ENCODE results near the gene NEK6.

Gene NEK6

GRCh38 chr9:124269556-124269955, 11.8 kb downstream of the NEK6 start:
- no peaks in the 10 kb centered on the region for H3K27me3 ChIP-seq (ENCODE audit: insufficient read depth, poor library complexity, severe bottlenecking)
- no peak overlapping the region for H3K27ac ChIP-seq (replicated peaks)
- TF ChIP-seq, protein P1, sequence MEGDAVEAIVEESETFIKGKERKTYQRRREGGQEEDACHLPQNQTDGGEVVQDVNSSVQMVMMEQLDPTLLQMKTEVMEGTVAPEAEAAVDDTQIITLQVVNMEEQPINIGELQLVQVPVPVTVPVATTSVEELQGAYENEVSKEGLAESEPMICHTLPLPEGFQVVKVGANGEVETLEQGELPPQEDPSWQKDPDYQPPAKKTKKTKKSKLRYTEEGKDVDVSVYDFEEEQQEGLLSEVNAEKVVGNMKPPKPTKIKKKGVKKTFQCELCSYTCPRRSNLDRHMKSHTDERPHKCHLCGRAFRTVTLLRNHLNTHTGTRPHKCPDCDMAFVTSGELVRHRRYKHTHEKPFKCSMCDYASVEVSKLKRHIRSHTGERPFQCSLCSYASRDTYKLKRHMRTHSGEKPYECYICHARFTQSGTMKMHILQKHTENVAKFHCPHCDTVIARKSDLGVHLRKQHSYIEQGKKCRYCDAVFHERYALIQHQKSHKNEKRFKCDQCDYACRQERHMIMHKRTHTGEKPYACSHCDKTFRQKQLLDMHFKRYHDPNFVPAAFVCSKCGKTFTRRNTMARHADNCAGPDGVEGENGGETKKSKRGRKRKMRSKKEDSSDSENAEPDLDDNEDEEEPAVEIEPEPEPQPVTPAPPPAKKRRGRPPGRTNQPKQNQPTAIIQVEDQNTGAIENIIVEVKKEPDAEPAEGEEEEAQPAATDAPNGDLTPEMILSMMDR (IDR thresholded peaks at IDR 0.05; ENCODE audit: insufficient read depth, low read length): no peak
- TF ChIP-seq GABPA (IDR thresholded peaks at IDR 0.05; ENCODE audit: low read depth) (no peak), SPI1 (IDR thresholded peaks at IDR 0.05; ENCODE audit: borderline replicate concordance, low read depth) (no peak), POLR2AphosphoS5 (IDR thresholded peaks at IDR 0.05; ENCODE audit: low read depth) (no peak)
- TF ChIP-seq, protein P2, sequence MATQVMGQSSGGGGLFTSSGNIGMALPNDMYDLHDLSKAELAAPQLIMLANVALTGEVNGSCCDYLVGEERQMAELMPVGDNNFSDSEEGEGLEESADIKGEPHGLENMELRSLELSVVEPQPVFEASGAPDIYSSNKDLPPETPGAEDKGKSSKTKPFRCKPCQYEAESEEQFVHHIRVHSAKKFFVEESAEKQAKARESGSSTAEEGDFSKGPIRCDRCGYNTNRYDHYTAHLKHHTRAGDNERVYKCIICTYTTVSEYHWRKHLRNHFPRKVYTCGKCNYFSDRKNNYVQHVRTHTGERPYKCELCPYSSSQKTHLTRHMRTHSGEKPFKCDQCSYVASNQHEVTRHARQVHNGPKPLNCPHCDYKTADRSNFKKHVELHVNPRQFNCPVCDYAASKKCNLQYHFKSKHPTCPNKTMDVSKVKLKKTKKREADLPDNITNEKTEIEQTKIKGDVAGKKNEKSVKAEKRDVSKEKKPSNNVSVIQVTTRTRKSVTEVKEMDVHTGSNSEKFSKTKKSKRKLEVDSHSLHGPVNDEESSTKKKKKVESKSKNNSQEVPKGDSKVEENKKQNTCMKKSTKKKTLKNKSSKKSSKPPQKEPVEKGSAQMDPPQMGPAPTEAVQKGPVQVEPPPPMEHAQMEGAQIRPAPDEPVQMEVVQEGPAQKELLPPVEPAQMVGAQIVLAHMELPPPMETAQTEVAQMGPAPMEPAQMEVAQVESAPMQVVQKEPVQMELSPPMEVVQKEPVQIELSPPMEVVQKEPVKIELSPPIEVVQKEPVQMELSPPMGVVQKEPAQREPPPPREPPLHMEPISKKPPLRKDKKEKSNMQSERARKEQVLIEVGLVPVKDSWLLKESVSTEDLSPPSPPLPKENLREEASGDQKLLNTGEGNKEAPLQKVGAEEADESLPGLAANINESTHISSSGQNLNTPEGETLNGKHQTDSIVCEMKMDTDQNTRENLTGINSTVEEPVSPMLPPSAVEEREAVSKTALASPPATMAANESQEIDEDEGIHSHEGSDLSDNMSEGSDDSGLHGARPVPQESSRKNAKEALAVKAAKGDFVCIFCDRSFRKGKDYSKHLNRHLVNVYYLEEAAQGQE (IDR thresholded peaks at IDR 0.05; ENCODE audit: insufficient replicate concordance, low read depth): no peak
- no peak for DNase-seq (ENCODE audit: low read depth in 1 of 2, low spot score in 1 of 2)
- no peak overlapping the region for H3K4me3 ChIP-seq (replicated peaks; ENCODE audit: insufficient read depth, low read length)

DNA sequence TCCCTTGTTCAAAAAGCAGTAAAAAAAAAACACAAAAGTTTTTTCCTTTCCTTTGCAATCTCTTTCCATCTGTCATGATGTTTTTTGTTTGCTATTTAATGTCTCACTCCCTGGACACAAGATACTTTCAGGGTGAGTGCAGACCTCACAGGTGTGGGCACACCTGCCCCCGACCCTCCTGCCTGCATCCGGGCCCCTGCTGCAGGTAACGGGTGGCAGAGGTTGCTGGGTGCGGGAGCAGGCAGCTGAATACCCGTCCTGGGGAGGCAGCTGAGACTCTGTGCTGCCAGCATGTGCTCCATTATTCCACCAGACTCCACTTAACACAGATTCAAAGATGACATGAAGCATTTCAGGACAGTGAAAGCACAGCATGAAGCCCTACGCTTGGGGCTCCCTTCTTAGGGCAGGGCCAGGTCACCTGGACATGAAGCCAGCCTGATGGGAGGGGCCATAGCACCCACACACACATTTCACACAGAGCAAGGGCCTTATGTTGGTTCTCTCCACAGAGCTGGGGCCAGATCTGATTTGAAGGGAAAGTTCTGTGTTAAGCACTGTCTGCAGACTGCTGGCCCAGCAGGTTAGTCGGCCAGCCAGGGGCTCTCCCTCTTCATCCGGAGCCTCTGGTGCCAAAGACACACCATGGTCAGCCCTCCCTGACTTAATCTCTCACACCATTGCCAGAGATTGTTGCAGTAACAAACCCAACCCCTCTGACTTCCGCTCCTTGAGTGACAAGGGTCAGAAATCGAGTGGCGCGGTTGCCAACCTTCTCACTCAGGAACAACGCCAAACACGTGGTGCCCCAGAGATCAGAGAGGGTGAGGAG, 13.0 kb downstream of the NEK6 start:
- no peaks in the 10 kb centered on the region for H3K27me3 ChIP-seq (ENCODE audit: insufficient read depth, poor library complexity, severe bottlenecking)
- H3K4me3 ChIP-seq (replicated peaks; ENCODE audit: insufficient read depth, low read length): no peak overlapping the region
- TF ChIP-seq POLR2AphosphoS5 (IDR thresholded peaks at IDR 0.05; ENCODE audit: low read depth) (peak; percentile 12; the same call in 1 of the 2 replicates), SPI1 (IDR thresholded peaks at IDR 0.05; ENCODE audit: borderline replicate concordance, low read depth) (peak; percentile 69)
- TF ChIP-seq, protein P2 (IDR thresholded peaks at IDR 0.05; ENCODE audit: insufficient replicate concordance, low read depth): no peak
- H3K27ac ChIP-seq (replicated peaks): peak overlapping the region; percentile 59
- DNase-seq (ENCODE audit: low read depth in 1 of 2, low spot score in 1 of 2): peak in 1 of 2 experiments; percentile 87

DNA sequence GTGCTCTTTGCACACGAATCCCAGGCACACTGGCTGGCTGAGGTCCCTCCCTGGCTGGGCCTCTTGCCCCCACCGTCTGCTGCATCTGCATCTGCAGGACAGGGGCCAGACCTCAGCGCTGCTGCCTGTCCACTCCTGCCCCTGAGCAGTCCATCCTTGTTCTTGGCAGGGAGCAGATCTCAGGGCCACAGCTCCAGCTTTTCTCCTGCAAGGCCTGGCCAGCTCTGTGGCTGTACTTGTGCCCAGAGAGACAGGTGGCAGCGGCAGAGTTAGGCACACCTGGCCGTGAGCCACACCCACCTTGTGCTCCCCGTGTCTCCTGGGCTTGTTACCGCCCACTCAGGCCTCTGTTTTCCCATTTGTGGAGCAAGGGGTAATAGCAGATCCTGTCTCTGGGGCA, 13.9 kb downstream of the NEK6 start:
- no peak for DNase-seq (ENCODE audit: low read depth in 1 of 2, low spot score in 1 of 2)

GRCh38 chr9:124272118-124272517, 14.4 kb downstream of the NEK6 start:
- no peak for DNase-seq (ENCODE audit: low read depth in 1 of 2, low spot score in 1 of 2)
- Histone ChIP-seq H3K4me3 (replicated peaks; ENCODE audit: insufficient read depth, low read length) (no peak overlapping the region), H3K27me3 (ENCODE audit: insufficient read depth, poor library complexity, severe bottlenecking) (no peaks in the 10 kb centered on the region), H3K27ac (replicated peaks) (no peak overlapping the region)
- no peak for TF ChIP-seq GABPA (IDR thresholded peaks at IDR 0.05; ENCODE audit: low read depth)
- no peak for TF ChIP-seq POLR2AphosphoS5 (IDR thresholded peaks at IDR 0.05; ENCODE audit: low read depth)
- TF ChIP-seq SPI1 (IDR thresholded peaks at IDR 0.05; ENCODE audit: borderline replicate concordance, low read depth): no peak
- TF ChIP-seq, protein P2 (IDR thresholded peaks at IDR 0.05; ENCODE audit: insufficient replicate concordance, low read depth): no peak
- TF ChIP-seq, protein P1 (IDR thresholded peaks at IDR 0.05; ENCODE audit: insufficient read depth, low read length): no peak

More for the DNA sequence above, 13.9 kb downstream of the NEK6 start:
- Histone ChIP-seq H3K27me3 (ENCODE audit: insufficient read depth, poor library complexity, severe bottlenecking) (no peaks in the 10 kb centered on the region), H3K27ac (replicated peaks) (no peak overlapping the region), H3K4me3 (replicated peaks; ENCODE audit: insufficient read depth, low read length) (no peak overlapping the region)
- TF ChIP-seq GABPA (IDR thresholded peaks at IDR 0.05; ENCODE audit: low read depth): no peak
- TF ChIP-seq POLR2AphosphoS5 (IDR thresholded peaks at IDR 0.05; ENCODE audit: low read depth): no peak
- TF ChIP-seq SPI1 (IDR thresholded peaks at IDR 0.05; ENCODE audit: borderline replicate concordance, low read depth): no peak
